GM18873 (cell line): Measurements from ENCODE around the gene PATJ.

Source experiments
- ATAC-seq: cut with Tn5 transposase; IDR thresholded peaks from one replicate; pipeline ENCODE4 v1.9.1; 2021; ENCODE audit warnings: mild to moderate bottlenecking, moderate library complexity, moderate number of reproducible peaks; ENCODE audit not compliant: unreplicated experiment, low FRiP score

PATJ gene

GRCh38 chr1:61973100-61973837, 231.0 kb downstream of the PATJ start:
- ATAC-seq: no peak

GRCh38 chr1:61975638-61976037, 233.4 kb downstream of the PATJ start:
- no peak for ATAC-seq

GRCh38 chr1:61976566-61976965, 234.3 kb downstream of the PATJ start:
- ATAC-seq: no peak

GRCh38 chr1:61978796-61979195, 236.5 kb downstream of the PATJ start:
- ATAC-seq: no peak

- ATAC-seq: no peak
Observed at GRCh38 chr1:61979729-61980128, 237.4 kb downstream of the PATJ start.

- no peak for ATAC-seq
Observed at GRCh38 chr1:61980561-61980960, 238.3 kb downstream of the PATJ start.

GRCh38 chr1:61981870-61982660, 239.8 kb downstream of the PATJ start:
- no peak for ATAC-seq

- ATAC-seq: no peak
Observed at GRCh38 chr1:61983236-61983635, 241.0 kb downstream of the PATJ start.

- ATAC-seq: no peak
Observed at GRCh38 chr1:61992257-61992656, 250.0 kb downstream of the PATJ start.

GRCh38 chr1:61993331-61993961, 251.2 kb downstream of the PATJ start:
- ATAC-seq: no peak

- no peak for ATAC-seq
Observed at GRCh38 chr1:61995641-61996040, 253.4 kb downstream of the PATJ start.

GRCh38 chr1:61997123-61997522, 254.8 kb downstream of the PATJ start:
- no peak for ATAC-seq

GRCh38 chr1:62003777-62004176, 261.5 kb downstream of the PATJ start:
- ATAC-seq: no peak

- ATAC-seq: no peak
Observed at GRCh38 chr1:62006690-62007089, 264.4 kb downstream of the PATJ start.

- no peak for ATAC-seq
Observed at GRCh38 chr1:62011006-62011405, 268.7 kb downstream of the PATJ start.

GRCh38 chr1:62012095-62012494, 269.8 kb downstream of the PATJ start:
- no peak for ATAC-seq

GRCh38 chr1:62012836-62013235, 270.6 kb downstream of the PATJ start:
- no peak for ATAC-seq

- ATAC-seq: no peak
Observed at GRCh38 chr1:62013264-62013663, 271.0 kb downstream of the PATJ start.

- no peak for ATAC-seq
Observed at GRCh38 chr1:62022382-62022983, 280.2 kb downstream of the PATJ start.

- ATAC-seq: no peak
Observed at GRCh38 chr1:62024690-62025089, 282.4 kb downstream of the PATJ start.

GRCh38 chr1:62025154-62025553, 282.9 kb downstream of the PATJ start:
- ATAC-seq: no peak
